ENCODE data around the gene CCDC69. TPM values are rescaled to one million over a fixed set of nuclear protein-coding genes. Genes with fewer than 3 reads are reported as not detected.
A peak's percentile ranks its signal among the peaks of the same experiment; 100 is the strongest.
"Not testable (repeated sequence)": the region's sequence is repeated elsewhere in the genome, so short reads cannot be mapped to it uniquely, and the experiment has no call there.

The CCDC69 gene
- total RNA-seq, 1 donor, result 3.0 TPM

- H3K4me3 ChIP-seq (ENCODE audit: low read depth, low read length), result no peak overlapping the region
- DNase-seq (ENCODE audit: low read depth), result no peak
- TF ChIP-seq CTCF (IDR thresholded peaks at IDR 0.05; ENCODE audit: insufficient read depth, low read depth, low read length), result no peak
These were observed 44.4 kb downstream of the CCDC69 start for GRCh38 chr5:151179489-151179840.

GRCh38 chr5:151178777-151179488, 45.0 kb downstream of the CCDC69 start:
- no peak for DNase-seq (ENCODE audit: low read depth)
- no peak overlapping the region for H3K4me3 ChIP-seq (ENCODE audit: low read depth, low read length)
- TF ChIP-seq CTCF (IDR thresholded peaks at IDR 0.05; ENCODE audit: insufficient read depth, low read depth, low read length), result no peak

- no peak for DNase-seq (ENCODE audit: low read depth)
- no peak for TF ChIP-seq CTCF (IDR thresholded peaks at IDR 0.05; ENCODE audit: insufficient read depth, low read depth, low read length)
- H3K4me3 ChIP-seq (ENCODE audit: low read depth, low read length), result no peak overlapping the region
These were observed 45.5 kb downstream of the CCDC69 start for GRCh38 chr5:151178372-151178771.

- not testable (repeated sequence) for H3K4me3 ChIP-seq (ENCODE audit: low read depth, low read length); DNase-seq (ENCODE audit: low read depth)
These were observed 47.6 kb downstream of the CCDC69 start for GRCh38 chr5:151176268-151176667.

GRCh38 chr5:151174612-151175101, 49.2 kb downstream of the CCDC69 start:
- no peak for TF ChIP-seq CTCF (IDR thresholded peaks at IDR 0.05; ENCODE audit: insufficient read depth, low read depth, low read length)
- peak overlapping the region; percentile 49 for H3K4me3 ChIP-seq (ENCODE audit: low read depth, low read length)
- DNase-seq (ENCODE audit: low read depth), result peak; percentile 52

GRCh38 chr5:151173711-151174611, 49.9 kb downstream of the CCDC69 start:
- no peak for TF ChIP-seq CTCF (IDR thresholded peaks at IDR 0.05; ENCODE audit: insufficient read depth, low read depth, low read length)
- H3K4me3 ChIP-seq (ENCODE audit: low read depth, low read length), result peak overlapping the region; percentile 49

GRCh38 chr5:151171529-151171928, 52.4 kb downstream of the CCDC69 start:
- no peak overlapping the region for H3K4me3 ChIP-seq (ENCODE audit: low read depth, low read length)
- no peak for DNase-seq (ENCODE audit: low read depth)
- no peak for TF ChIP-seq CTCF (IDR thresholded peaks at IDR 0.05; ENCODE audit: insufficient read depth, low read depth, low read length)

More at GRCh38 chr5:151173711-151174611, 49.9 kb downstream of the CCDC69 start:
- no peak for DNase-seq (ENCODE audit: low read depth)

Measured in fibroblast of villous mesenchyme (primary cell).